DLD1 (cell line): ENCODE measurements around the gene OTOGL.
"Not testable (repeated sequence)": the region's sequence is repeated elsewhere in the genome, so short reads cannot be mapped to it uniquely, and the experiment has no call there.

Source experiments
- in situ Hi-C: cut with HindIII; loops from 2 replicates; pipeline ENCODE4 v1.10.0; 2017; ENCODE audit warnings: low sequenced_read_pairs

Gene OTOGL

DNA sequence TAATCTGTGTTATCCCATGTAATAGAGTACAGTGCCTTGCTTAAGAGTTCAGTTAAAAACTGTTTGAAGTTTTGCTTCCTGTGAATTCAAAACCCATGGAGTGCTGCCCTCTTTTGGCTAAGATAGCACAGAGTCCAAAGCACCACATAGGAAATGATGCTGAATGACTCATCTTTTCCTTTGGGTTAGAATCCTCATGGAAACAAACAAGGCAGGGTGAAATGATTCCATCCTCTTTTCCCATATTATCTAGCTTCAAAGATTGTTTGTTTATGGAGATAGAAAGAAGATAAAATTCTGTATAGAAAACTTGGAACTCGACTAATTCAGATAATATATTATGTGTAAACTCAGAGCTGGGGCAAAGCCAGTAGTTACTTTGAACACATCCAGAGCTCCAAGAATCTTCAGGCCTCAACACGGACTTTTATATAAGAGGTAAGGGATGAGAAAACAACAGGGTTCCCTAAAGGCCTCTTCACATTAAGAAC lies 87.4 kb downstream of the OTOGL start:
- in situ Hi-C loops = no loop called here

DNA sequence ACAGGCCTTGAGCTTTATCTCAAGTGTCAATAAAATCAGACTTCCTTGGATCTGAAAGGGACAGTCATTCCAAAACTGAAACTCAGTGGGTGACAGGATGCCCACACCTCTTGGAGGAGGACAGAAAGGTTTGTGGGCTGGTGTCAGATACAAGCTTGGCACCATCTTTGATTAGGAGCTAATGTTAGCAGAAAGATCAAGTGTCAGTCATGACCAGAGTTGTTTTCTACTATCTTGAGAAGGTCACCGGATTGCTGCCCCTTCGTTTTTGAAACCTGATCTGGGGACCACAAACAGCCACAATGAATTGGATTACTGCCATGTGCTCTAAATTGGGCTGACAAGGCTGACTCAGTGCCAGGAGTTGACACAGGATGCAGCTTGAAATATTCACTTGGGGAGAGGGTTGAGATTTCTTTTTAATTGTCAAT lies 88.3 kb downstream of the OTOGL start:
- in situ Hi-C loops = no loop called here

DNA sequence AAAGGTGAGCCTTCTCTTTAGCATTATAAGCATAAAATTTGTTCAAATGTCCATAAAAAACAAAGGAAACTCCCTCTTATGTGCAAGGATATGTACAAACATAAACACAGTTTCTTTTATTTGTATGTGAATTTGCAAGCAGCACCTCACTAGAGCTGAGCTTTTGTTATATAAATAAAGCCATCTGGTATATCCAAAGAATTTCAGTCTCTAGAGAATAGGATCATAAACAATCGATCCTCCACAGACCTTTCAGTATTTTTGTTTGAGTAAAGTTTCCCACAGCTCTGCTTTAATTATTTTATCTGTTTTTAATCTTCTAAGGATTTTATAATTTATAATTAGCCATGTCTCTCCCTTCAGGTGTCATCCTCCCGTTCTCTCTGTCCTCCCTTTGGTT lies 89.2 kb downstream of the OTOGL start:
- in situ Hi-C loops = no loop called here

DNA sequence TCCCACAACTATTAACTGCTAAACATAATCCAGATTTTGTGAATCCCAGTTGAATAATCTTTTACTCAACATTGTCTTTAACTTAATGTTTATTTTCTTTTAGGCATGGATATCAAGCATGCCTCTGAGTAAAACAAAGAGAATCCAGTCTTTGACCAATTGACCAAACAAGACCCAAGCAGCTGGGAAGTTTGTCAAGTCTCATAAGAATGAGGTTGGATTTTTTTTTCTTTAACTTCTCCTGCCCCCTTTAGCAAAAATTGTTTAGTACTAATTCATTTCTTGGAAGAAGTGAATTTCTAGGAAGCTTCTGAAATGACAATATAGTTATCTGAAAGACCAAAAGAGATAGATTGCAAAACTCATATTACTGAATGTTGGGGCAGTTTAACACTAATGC lies 89.9 kb downstream of the OTOGL start:
- in situ Hi-C loops = no loop called here

DNA sequence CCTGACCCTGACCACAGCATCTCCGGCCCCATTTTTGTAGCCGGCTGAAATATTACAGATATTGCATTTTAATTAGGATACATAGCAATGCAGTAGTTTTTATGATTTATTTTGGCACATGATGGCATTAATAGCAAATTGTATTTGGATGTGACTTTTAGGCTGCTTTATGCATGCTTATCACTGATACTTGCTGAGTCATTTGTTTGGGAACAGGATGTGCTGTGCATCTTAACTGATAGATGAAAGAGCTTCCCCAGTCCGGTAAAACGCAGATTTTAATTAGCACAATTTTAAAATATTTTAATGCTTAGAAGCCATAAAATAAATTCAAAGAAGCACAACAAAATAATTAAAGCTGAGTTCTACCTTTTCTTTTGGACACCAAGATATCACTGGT lies 90.7 kb downstream of the OTOGL start:
- in situ Hi-C loops = no loop called here

DNA sequence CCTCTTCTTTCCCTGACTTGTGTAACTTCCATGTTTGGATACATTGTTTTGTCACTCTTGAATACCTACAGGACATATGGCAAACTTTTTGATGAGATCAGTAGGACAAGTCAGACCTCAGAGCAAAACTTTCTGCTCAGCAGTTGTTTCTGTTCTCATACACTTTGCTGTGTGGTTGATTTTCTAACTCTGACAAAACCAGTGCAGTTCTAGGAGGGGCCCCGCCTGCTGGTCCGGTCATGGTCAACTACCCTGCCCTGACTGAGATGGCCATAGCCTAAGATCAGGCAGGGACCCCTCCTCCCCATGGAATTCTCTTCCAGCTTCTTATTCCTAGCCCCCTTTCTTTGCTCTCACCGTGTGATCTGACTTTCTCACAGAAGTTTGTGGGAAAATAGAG lies 92.8 kb downstream of the OTOGL start:
- in situ Hi-C loops = no loop called here

DNA sequence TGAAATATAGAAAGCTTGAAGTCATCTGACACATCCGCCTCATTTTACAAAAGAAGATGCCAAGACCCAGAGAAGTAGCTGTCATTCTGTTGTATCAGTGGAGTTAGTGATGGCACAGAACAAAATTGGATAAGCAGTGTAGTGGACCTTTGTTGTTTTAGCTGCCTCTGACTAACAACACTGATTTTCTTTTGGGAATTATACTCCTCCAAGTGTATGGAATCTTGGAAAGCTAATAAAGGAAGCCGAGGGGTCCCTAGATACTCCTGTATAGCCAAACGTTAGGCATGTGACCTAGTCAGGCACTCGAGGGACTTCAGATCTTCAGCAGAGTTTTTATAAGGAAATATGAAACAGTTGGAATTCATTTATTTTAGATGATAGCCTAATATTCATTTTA lies 94.5 kb downstream of the OTOGL start:
- in situ Hi-C loops = no loop called here

DNA sequence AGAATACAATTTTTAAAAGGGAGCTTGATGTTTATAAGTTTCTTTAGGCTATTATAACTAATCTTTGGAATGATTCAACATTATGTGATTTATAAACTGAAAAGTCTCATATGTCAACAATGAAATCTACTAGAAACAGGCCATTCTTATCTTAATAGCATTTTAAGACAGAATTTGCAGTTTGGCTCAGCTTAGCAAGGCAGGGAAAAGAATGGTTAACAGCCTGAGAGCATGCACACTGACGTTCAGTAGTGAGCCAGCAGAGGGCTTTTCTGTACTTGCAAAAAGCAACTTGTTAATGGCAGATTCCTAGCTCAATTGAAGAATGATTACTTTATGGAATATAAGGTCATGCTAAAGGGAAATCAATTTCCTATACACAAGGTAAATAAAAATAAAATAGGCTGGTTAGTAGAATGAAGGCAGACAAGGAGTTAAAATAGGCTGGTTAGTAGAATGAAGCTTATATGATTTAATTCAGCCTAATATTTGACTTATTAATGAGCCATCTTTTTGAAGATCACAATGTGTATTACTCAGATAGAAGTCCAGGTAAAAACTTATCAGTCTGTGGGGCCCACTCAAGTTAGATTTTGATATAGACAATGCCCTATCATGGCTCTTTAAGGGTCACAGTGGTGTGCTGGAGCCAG lies 95.9 kb downstream of the OTOGL start:
- in situ Hi-C loops = no loop called here

DNA sequence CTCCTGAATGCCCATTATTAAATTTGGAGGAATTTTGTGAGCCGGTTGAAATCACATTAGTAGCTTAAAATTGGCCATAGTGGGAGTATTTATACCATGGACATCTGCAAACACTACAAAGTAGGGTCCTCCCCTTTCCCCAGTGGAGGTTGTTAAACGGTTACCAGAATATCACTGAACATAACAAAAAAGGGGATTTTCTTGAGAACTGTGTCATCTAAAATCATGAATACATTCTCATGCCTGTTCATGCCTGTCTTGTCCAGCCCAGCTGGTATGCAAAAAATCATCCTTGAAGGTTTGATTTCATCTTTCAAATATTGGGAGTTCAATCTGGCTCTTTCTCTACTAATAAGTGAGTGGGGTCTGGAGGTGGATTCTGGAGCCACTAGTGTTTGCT lies 96.4 kb downstream of the OTOGL start:
- in situ Hi-C loops = no loop called here

DNA sequence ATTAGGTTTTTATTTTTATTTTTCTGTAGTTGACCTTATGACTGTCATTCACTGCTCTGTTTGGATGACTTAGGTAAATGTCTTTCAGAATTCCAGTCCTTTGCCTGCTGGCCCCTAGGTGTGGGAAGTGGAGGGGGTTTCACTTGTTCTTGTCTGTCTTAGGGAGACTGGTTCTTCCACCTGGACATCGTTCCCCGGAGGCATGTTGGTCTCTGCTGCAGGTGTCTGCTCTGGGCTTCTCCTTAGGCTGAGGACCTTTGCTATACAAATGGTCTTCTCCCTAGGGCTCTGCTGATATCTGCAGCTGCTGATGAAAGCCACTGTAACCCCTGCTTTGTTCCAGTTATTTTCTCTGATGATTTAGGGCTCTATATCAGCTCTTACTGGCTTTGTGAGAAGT lies 97.1 kb downstream of the OTOGL start:
- in situ Hi-C loops = no loop called here

DNA sequence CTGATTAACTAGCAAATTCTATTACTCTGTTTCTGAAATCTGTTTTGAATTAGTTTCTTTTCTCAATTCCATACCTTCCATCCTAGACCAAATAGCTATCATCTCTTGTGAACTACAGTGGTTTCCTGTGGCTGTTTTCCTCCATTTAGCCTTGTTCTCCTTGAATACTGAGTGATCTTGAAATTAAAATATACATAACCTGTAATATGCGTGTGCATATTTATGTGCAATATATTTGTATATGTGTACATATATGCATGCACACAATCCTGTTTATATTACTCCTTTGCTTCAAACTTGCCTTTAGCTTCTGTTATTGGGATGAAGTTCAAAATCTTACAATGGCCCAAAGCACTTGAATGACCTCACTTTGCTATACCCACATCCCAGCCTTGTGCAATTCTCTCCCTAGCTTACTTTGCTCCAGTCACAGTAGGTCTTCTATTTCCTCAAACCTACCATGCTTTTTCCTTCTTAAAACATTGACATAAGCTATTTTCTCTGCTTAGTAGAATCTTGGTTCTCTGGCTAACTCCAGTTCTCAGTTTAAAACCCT lies 99.5 kb downstream of the OTOGL start:
- in situ Hi-C loops = no loop called here

DNA sequence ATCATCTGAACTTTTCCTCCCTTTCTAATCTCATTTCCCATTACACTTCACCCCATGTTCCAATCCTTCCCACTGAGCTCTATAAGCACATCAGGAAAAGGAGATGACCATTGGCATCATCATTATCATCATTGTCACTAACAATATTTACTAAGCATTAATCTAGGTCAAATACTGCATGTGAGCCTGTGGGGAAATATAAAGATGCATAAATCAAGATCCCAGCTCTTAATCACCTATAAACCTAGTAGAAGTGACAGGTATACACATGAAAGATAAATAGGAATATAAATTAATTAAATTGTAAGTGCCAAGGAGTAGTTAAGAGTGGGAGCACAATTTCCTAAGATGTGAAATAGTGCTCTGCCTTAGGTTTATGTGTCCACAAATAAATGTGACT lies 100.6 kb downstream of the OTOGL start:
- in situ Hi-C loops = no loop called here

DNA sequence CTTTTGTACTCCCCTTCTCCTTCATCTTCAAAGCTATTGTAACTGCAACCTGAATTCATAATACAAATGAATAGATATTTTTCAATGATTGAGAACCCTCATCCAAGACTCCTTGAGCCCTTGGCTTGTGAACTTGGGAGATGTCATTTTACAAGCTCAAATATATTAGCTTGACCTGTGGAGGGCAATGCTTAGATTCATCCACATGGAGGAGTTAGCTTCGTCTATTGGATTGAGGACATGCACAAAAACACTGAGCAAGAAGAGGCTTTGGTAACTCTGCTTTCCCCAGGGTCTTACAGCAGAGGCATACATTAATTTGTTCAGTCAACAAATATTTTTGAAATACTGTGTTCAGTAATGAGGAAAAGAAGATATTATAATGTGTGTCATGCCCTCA lies 101.1 kb downstream of the OTOGL start:
- in situ Hi-C loops = no loop called here

DNA sequence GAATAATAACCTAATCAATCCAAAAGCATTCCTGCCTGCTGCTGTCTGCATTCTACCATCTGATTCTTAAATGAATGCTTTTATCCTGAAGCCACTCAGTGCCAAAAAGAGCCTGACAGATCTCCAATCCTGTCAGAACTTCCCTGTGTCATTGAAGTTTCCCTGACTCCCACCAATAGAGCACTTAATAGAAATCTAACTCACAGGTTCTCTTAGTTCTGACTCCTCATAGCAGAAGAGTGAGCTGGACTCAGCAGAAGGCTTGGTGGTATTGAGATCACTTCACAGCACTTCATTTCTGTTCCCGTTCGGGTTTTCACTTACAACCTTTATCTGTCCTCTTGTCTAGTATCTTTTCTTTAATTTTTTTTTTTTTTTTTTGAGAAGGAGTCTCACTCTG lies 102.6 kb downstream of the OTOGL start:
- in situ Hi-C loops = no loop called here

DNA sequence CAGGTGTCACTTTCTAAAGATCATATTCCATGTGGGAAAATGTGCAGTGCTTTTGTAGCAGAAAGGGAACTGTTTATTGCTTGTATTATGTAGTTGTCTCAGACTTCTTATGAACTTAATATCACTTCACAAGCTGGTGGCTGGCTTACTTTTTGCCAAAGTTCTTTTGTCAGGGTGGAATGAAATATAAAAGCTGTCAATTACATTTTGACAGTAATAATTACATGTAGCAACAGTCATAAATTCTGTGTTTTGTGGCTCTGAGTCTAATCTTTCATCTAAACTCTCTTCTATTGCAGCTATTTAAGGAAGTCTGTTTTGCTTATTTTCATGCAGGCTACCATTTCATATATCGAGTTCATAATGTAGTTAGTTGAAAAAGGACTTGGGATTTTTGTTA lies 106.6 kb downstream of the OTOGL start:
- in situ Hi-C loops = no loop called here

DNA sequence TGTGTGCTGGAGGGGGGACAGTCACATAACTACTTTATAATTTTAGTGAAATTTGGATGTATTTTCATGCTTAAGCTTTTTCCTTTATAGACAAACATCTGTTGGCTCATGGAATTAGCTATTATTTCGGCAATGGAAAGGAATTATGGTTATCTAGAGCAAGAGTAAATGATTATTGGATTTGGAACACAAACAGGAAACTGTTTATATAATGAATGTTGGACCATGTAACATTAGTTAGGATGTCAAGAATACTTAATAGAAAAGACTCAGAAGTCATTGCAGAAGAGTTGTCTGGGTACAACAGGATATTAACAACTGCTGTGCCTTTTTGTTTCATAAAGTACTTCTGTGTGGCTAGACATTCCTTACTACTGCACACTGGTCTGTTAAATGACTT lies 108.7 kb downstream of the OTOGL start:
- in situ Hi-C loops = no loop called here

DNA sequence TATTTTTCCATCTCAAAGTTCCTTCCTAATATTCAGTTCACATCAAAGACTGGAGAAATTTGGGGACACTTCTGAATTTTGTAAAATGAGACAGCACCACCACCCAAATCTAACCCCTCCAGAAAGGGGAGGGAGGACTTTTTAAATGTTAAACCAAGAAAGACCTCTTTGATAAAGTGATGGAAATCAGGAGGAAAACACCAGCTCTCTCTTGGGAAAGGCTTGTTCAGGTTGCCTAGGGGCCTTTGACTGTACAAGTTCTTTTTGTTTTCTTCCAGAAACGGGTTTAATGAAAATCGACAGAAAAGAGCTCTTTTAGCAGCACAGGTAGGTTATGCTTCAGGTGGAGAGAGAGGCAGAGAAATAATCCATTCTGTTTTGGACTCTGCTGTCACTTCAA lies 112.3 kb downstream of the OTOGL start:
- in situ Hi-C loops = no loop called here

DNA sequence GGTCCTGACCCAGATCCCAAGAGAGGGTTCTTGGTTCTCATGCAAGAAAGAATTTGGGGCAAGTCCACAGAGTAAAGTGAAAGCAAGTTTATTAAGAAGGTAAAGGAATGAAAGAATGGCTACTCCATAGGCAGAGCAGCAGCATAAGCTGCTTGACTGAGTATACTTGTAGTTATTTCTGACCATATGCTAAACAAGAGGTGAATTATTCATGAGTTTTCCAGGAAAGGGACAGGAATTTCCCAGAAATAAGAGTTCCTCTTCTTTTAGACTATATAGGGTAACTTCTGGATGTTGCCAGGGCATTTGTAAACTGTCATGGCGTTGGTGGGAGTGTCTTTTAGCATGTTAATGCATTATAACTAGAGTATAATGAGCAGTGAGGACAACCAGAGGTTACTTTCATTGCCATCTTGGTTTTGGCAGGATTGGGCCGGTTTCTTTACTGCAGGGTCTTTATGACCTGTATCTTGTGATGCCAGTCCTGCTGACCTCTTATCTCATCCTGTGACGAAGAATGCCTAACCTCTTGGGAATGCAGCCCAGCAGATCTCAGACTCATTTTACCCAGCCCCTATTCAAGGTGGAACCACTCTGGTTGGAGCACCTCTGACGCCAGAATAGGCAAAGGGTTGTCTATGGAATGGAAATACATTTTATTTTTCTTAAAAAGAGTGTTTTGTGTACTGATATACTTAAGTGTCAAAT lies 113.8 kb downstream of the OTOGL start:
- in situ Hi-C loops = no loop called here

DNA sequence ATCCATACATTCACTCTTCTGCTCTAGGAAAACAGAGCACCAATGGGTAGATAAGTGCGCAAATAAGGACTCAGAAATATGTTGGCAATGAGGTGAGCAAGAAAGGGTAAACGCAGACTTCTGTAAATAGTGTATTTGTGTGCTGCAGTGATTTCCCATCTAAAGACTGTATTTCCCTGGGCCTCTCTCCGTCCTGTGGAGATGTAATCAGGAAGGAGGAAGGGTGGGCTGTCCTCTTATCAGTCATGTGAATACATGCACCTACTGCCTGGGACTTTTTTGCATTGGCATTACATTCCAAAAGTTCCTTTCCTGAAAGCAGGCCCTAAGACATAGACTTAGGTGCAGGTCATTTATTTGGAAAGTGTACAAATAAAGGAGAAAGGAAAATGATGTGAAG lies 114.5 kb downstream of the OTOGL start:
- in situ Hi-C loops = no loop called here

DNA sequence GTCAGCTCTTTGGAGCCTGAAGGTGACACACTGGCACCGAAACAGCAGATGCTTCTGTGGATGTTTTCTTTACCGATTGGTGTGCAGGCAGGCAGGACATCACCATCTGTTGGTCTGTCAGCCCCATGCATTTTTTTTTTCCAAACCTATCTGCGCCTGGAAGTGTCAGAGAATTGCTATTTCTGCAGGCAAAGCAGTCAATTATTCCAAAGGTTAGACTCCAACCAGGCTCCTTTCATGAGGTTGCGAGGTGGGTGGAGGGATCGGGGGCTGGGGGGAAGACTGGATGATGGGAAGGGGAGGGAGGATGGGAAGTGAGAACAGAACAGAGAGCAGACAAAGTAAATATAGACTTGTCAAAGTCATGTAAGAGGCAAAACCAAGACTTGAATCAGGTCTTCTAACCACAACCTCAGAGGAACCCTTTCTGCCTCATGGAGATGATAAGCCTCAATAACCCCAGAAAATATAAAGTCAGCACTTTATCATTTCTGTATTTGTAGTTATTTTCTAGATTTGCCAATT lies 117.7 kb downstream of the OTOGL start:
- in situ Hi-C loops = no loop called here

DNA sequence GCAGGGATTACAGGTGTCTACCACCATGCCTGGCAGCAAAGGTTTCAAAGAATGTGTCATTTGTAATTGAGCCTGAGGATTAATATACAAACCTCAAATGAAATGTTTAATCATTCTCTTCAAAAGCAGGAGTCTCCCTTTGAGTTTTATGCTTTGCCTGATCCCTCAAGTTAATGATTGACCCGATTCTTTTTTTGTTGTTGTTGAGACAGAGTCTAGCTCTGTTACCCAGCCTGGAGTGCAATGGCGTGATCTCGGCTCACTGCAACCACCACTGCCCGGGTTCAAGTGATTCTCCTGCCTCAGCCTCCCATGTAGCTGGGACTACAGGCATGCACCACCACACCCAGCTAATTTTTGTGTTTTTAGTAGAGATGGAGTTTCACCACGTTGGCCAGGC lies 119.6 kb downstream of the OTOGL start:
- in situ Hi-C loops = not testable (repeated sequence)

DNA sequence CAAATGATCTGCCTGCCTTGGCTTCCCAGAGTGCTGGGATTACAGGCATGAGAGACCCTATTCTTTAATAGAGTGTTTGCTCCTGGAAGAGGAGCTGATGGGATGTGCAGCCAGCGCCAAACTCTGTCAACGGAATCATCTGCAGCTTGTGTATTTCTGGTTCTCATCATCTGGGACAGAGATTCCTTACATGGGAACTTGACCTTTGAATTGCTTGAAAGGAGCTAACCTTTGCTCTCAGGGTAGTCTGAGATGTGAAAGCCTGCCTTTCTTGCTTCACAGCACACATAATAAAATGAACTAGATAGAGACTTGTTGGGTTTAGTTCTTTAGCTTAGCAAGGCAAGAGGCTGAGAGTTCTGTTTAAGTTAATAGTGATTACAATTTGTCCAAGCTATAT lies 120.0 kb downstream of the OTOGL start:
- in situ Hi-C loops = no loop called here
